HCT116 (cell line): ENCODE results near the gene SLC44A3. TPM values are rescaled to one million over a fixed set of nuclear protein-coding genes. Genes with fewer than 3 reads are reported as not detected.

Experiments
- ATAC-seq: fragments of 200-7000 bp; cut with Tn5 transposase; 2 replicates; pipeline ENCODE4 v1.9.1; 2020; ENCODE audit warnings: mild to moderate bottlenecking, moderate library complexity
- BruUV-seq: library from RNA; stranded (reverse); fragments of 400-500 nt; replicated peaks from 2 replicates; lab custom pipeline; 2021; lab: Mats Ljungman, UMichigan
- CTCF ChIA-PET: fragments of 300-600 bp; sonication (Branson Sonifier 250); formaldehyde crosslinking; loops from one replicate; lab custom pipeline; 2021; ENCODE audit warnings: antibody characterized with exemption; lab: Charles Lee
- POLR2A ChIA-PET: fragments of 300-600, 350-600 bp; sonication (Branson Sonifier 250); formaldehyde crosslinking; loops from one replicate; lab custom pipeline; 2021; ENCODE audit warnings: antibody characterized with exemption; lab: Charles Lee
- RAD21 ChIA-PET, 2 experiments: fragments of 300-600 bp; sonication (Branson Sonifier 250); formaldehyde crosslinking; loops; one replicate each; lab custom pipeline; 2023; ENCODE audit warnings: low total read pairs in 2 of 2; ENCODE audit not compliant: uncharacterized antibody in 2 of 2, unreplicated experiment in 2 of 2, low non-redundant PET in 1 of 2; lab: Charles Lee
- DNase-seq: peaks from one replicate; pipeline ENCODE4 v3.0.0-alpha.2; 2010; ENCODE audit warnings: low read depth, low spot score
- H2AFZ ChIP-seq: fragments of 200-600 bp; shearing (Covaris generic), sonication (generic); 2 replicates; pipeline ENCODE4 v1.6.1; 2017; ENCODE audit warnings: low read depth, mixed run types, mixed read lengths, antibody characterized with exemption, low read length; ENCODE audit not compliant: poor library complexity, severe bottlenecking
- H3K27ac ChIP-seq: 2 replicates; pipeline ENCODE4 v1.5.1; 2012; ENCODE audit warnings: low read depth, low read length
- H3K27me3 ChIP-seq: fragments of 200-600 bp; sonication (generic); 2 replicates; pipeline ENCODE4 v1.6.1; 2016; ENCODE audit warnings: mixed run types, low read length, mixed read lengths; ENCODE audit not compliant: insufficient read depth
- H3K36me3 ChIP-seq, 2 experiments: fragments of 200-500 bp in 1 of 2; fragments of 200-600 bp in 1 of 2; sonication (Bioruptor generic) in 1 of 2; sonication (generic) in 1 of 2; 2 replicates each; pipeline versions ENCODE4 v1.5.1 to v1.6.1; 2014 to 2016; ENCODE audit warnings: low read length in 2 of 2, inconsistent platforms in 1 of 2, mixed read lengths in 1 of 2, mixed run types in 1 of 2; ENCODE audit not compliant: insufficient read depth in 2 of 2, control insufficient read depth in 1 of 2
- H3K4me1 ChIP-seq, 2 experiments: fragments of 200-600 bp in 1 of 2; sonication (generic) in 1 of 2; 2 replicates each; pipeline versions ENCODE4 v1.5.1 to v1.6.1; 2012 to 2017; ENCODE audit warnings: low read length in 2 of 2, inconsistent platforms in 1 of 2, mild to moderate bottlenecking in 1 of 2, mixed read lengths in 1 of 2, mixed run types in 1 of 2, moderate library complexity in 1 of 2; ENCODE audit not compliant: insufficient read depth in 2 of 2, control insufficient read depth in 1 of 2
- H3K4me2 ChIP-seq: fragments of 200-600 bp; sonication (generic); 2 replicates; pipeline ENCODE4 v1.6.1; 2017; ENCODE audit warnings: mixed run types, low read length, mixed read lengths
- H3K4me3 ChIP-seq, 2 experiments: fragments of 200-600 bp in 1 of 2; sonication (generic) in 1 of 2; replicated peaks in 1 of 2; 2 replicates each; pipeline ENCODE4 v1.5.1; 2011 to 2016; ENCODE audit warnings: low read length in 2 of 2, control low read depth in 1 of 2, low read depth in 1 of 2, mild to moderate bottlenecking in 1 of 2, mixed read lengths in 1 of 2, mixed run types in 1 of 2
- H3K79me2 ChIP-seq: fragments of 200-600 bp; sonication (generic); 2 replicates; pipeline ENCODE4 v1.6.1; 2017; ENCODE audit warnings: mild to moderate bottlenecking, mixed run types, low read length, moderate library complexity, mixed read lengths; ENCODE audit not compliant: insufficient read depth
- H3K9ac ChIP-seq: fragments of 200-600 bp; sonication (generic); 2 replicates; pipeline ENCODE4 v1.6.1; 2016; ENCODE audit warnings: low read length, mixed read lengths
- H3K9me2 ChIP-seq: fragments of 200-600 bp; sonication (generic), shearing (Covaris generic); 2 replicates; pipeline ENCODE4 v1.6.1; 2017; ENCODE audit warnings: mixed run types, mild to moderate bottlenecking, moderate library complexity; ENCODE audit not compliant: insufficient read depth
- H3K9me3 ChIP-seq, 2 experiments: fragments of 200-500 bp in 1 of 2; fragments of 200-600 bp in 1 of 2; sonication (Bioruptor generic) in 1 of 2; sonication (generic) in 1 of 2; 2 replicates each; pipeline ENCODE4 v1.6.1; 2014 to 2017; ENCODE audit warnings: low read length in 2 of 2, mixed read lengths in 2 of 2, inconsistent platforms in 1 of 2, low read depth in 1 of 2, mild to moderate bottlenecking in 1 of 2, mixed run types in 1 of 2, moderate library complexity in 1 of 2; ENCODE audit not compliant: control insufficient read depth in 1 of 2, insufficient read depth in 1 of 2
- H4K20me1 ChIP-seq: fragments of 200-600 bp; sonication (generic), shearing (Covaris generic); 2 replicates; pipeline ENCODE4 v1.6.1; 2017; ENCODE audit warnings: mixed run types, mild to moderate bottlenecking, moderate library complexity; ENCODE audit not compliant: insufficient read depth
- CBX3 ChIP-seq: IDR thresholded peaks from 2 replicates; pipeline ENCODE4 v1.6.1; 2012; ENCODE audit warnings: low read depth
- CEBPB ChIP-seq: IDR thresholded peaks from 2 replicates; pipeline ENCODE4 v1.6.1; 2012; ENCODE audit warnings: low read depth
- ELF1 ChIP-seq: IDR thresholded peaks from 2 replicates; pipeline ENCODE4 v1.6.1; 2012; ENCODE audit warnings: low read depth, borderline replicate concordance
- FOSL1 ChIP-seq: IDR thresholded peaks from 2 replicates; pipeline ENCODE4 v1.6.1; 2012; ENCODE audit warnings: low read depth
- JUND ChIP-seq: IDR thresholded peaks from 2 replicates; pipeline ENCODE4 v1.6.1; 2012
- POLR2A ChIP-seq: IDR thresholded peaks from 2 replicates; pipeline ENCODE4 v1.7.0; 2011; ENCODE audit warnings: borderline replicate concordance; ENCODE audit not compliant: insufficient read depth, insufficient read length; ENCODE audit errors: extremely low read depth
- POLR2AphosphoS5 ChIP-seq: IDR thresholded peaks from 2 replicates; pipeline ENCODE4 v1.6.1; 2011; ENCODE audit warnings: mild to moderate bottlenecking, low read depth, low read length, moderate library complexity
- RAD21 ChIP-seq: IDR thresholded peaks from 2 replicates; pipeline ENCODE4 v1.6.1; 2012; ENCODE audit warnings: low read depth, mild to moderate bottlenecking
- SIN3A ChIP-seq: IDR thresholded peaks from 2 replicates; pipeline ENCODE4 v1.6.1; 2012; ENCODE audit warnings: low read depth
- SP1 ChIP-seq: IDR thresholded peaks from 2 replicates; pipeline ENCODE4 v1.6.1; 2012; ENCODE audit warnings: low read depth
- ZFX ChIP-seq: fragments of 450-650 bp; IDR thresholded peaks from 2 replicates; pipeline ENCODE4 v1.6.1; 2017
- ZNF274 ChIP-seq: fragments of 200-500 bp; sonication (Bioruptor generic); IDR thresholded peaks from 2 replicates; pipeline ENCODE4 v1.6.1; 2014; ENCODE audit warnings: mild to moderate bottlenecking, low read depth, low read length, inconsistent platforms
- intact Hi-C: fragments of 100-400 bp; cut with micrococcal nuclease; formaldehyde crosslinking; loops from 2 replicates; pipeline ENCODE4 v1.10.0; 2022
- total RNA-seq: library from RNA; stranded (reverse); gene quantifications from one replicate; pipeline ENCODE4 v1.2.1, GENCODE V29; 2021; ENCODE audit not compliant: unreplicated experiment
- TF ChIP-seq, protein P1 (sequence below): IDR thresholded peaks from 2 replicates; pipeline ENCODE4 v1.6.1; 2012

The SLC44A3 gene
- total RNA-seq, 1 experiment from 2014 or later, result 9.6 TPM

GRCh38 chr1:94772845-94773244, 47.3 kb upstream of the SLC44A3 start:
- CTCF ChIA-PET, result no interaction called here
- POLR2A ChIA-PET, result no interaction called here

GRCh38 chr1:94773296-94773809, 46.8 kb upstream of the SLC44A3 start:
- H3K4me1 ChIP-seq, result peaks cover 13 to 35% of the 10 kb centered on the region in 2 experiments
- peak overlapping the region; percentile 48 for H3K4me2 ChIP-seq
- H3K27ac ChIP-seq, result peak overlapping the region; percentile 15; the same call in 1 of the 2 replicates

More at GRCh38 chr1:94772845-94773244, 47.3 kb upstream of the SLC44A3 start:
- H3K4me1 ChIP-seq, result peaks cover 13 to 35% of the 10 kb centered on the region in 2 experiments
- H3K36me3 ChIP-seq, result no peaks in the 10 kb centered on the region
- H4K20me1 ChIP-seq, result no peaks in the 10 kb centered on the region
- H3K27ac ChIP-seq, result no peak overlapping the region
- no peaks in the 10 kb centered on the region for H3K9me2 ChIP-seq
- H3K9me3 ChIP-seq, result no peaks in the 10 kb centered on the region
- H3K9ac ChIP-seq, result no peak overlapping the region
- no peaks in the 10 kb centered on the region for H3K79me2 ChIP-seq
- no TSS peak for BruUV-seq
- TF ChIP-seq POLR2A, result no peak
- TF ChIP-seq CBX3, result no peak
- no peak for TF ChIP-seq ZFX
- no peak for TF ChIP-seq ELF1
- TF ChIP-seq CEBPB, result no peak
- TF ChIP-seq, protein P1, sequence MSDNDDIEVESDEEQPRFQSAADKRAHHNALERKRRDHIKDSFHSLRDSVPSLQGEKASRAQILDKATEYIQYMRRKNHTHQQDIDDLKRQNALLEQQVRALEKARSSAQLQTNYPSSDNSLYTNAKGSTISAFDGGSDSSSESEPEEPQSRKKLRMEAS, result no peak
- TF ChIP-seq FOSL1, result no peak
- no peak for TF ChIP-seq SP1
- no peak for TF ChIP-seq RAD21
- no peak for TF ChIP-seq JUND
- ATAC-seq (no peak), DNase-seq (no peak)
- no peak overlapping the region for H3K4me2 ChIP-seq
- no peak overlapping the region for H2AFZ ChIP-seq
- RAD21 ChIA-PET, result no interaction called here
- intact Hi-C loops, result no loop called here
- no peak overlapping the region for H3K4me3 ChIP-seq
- H3K27me3 ChIP-seq, result no peaks in the 10 kb centered on the region

More at GRCh38 chr1:94773296-94773809, 46.8 kb upstream of the SLC44A3 start:
- Histone ChIP-seq H3K9ac (peak overlapping the region; percentile 37), H3K79me2 (no peaks in the 10 kb centered on the region), H3K27me3 (no peaks in the 10 kb centered on the region), H2AFZ (no peak overlapping the region)
- no peak for DNase-seq
- ChIA-PET RAD21 (no interaction called here), CTCF (no interaction called here)
- intact Hi-C loops, result no loop called here
- no peak for TF ChIP-seq ZNF274
- TF ChIP-seq SIN3A, result no peak
- no peak for TF ChIP-seq POLR2AphosphoS5
- TF ChIP-seq, all 23 proteins: peak for 0
- ATAC-seq, result peak; percentile 25; the same call in 1 of the 2 replicates
- Histone ChIP-seq H3K9me3 (no peaks in the 10 kb centered on the region), H3K9me2 (no peaks in the 10 kb centered on the region), H3K36me3 (no peaks in the 10 kb centered on the region), H4K20me1 (no peaks in the 10 kb centered on the region), H3K4me3 (peak overlapping the region in 1 of 2 experiments; percentile 3; a peak in 1 of 4 replicates)
- no TSS peak for BruUV-seq
- POLR2A ChIA-PET, result no interaction called here
